ENCODE data around the gene EPS15. TPM values are rescaled to one million over a fixed set of nuclear protein-coding genes. Genes with fewer than 3 reads are reported as not detected.

Gene EPS15
- total and polyA plus RNA-seq, 9 of the 15 experiments (the other 6 are each of a cell fraction or from before 2014, with no cell fraction given): 23.1 to 69.0 (median 41.7) TPM

DNA sequence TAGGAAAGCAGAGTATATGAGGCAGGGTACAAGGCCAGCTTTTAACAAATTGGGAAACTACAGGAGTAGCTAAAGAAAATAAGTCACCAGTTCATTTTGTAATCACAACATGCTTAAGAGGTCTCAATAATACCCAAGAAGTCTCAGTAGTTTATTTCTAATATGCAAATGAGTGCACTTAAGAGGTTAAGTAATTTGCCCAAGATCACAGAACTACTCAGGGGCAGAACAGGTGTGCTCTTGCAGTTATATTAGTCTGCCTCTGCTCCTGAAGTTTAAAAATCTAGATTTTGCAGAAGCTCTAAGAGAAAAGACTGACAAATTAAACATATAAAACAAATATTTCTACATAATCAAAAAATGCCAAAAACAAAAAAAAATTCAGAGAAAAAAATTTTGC lies 6.9 kb downstream of the EPS15 start (continued):
- TF ChIP-seq, protein P1, sequence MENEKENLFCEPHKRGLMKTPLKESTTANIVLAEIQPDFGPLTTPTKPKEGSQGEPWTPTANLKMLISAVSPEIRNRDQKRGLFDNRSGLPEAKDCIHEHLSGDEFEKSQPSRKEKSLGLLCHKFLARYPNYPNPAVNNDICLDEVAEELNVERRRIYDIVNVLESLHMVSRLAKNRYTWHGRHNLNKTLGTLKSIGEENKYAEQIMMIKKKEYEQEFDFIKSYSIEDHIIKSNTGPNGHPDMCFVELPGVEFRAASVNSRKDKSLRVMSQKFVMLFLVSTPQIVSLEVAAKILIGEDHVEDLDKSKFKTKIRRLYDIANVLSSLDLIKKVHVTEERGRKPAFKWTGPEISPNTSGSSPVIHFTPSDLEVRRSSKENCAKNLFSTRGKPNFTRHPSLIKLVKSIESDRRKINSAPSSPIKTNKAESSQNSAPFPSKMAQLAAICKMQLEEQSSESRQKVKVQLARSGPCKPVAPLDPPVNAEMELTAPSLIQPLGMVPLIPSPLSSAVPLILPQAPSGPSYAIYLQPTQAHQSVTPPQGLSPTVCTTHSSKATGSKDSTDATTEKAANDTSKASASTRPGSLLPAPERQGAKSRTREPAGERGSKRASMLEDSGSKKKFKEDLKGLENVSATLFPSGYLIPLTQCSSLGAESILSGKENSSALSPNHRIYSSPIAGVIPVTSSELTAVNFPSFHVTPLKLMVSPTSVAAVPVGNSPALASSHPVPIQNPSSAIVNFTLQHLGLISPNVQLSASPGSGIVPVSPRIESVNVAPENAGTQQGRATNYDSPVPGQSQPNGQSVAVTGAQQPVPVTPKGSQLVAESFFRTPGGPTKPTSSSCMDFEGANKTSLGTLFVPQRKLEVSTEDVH (IDR thresholded peaks at IDR 0.05; ENCODE audit: low read depth, partially characterized antibody): no peak

DNA sequence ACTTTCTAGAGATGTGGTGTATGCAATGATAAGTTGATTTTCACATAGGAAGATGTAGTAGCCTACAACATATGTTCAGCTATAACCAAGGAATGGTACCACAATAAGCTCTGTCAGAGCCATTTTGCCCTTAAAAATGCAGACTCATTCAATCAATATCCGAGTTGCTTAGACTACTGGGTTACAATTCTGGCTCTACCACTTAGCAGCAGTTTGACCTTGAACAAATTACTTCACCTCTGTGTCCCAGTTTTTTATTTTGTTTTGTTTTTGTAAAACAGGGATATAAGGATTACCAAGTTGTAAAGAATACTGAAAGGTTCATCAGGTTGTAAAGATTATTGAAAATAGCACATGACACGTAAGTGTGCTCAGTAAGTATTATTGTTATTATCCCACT lies 9.3 kb downstream of the EPS15 start:
- peaks cover 4 to 36% of the 10 kb centered on the region in 2 experiments; a peak in 3 of 5 replicates for H3K4me1 ChIP-seq (replicated peaks in 1 of 2; ENCODE audit: control insufficient read depth in 2 of 2, insufficient read depth in 2 of 2, low read length in 2 of 2)
- in situ Hi-C loops (cut with MboI): no loop called here
- H3K27me3 ChIP-seq (ENCODE audit: control insufficient read depth in 2 of 2, insufficient read depth in 2 of 2, low read length in 2 of 2): no peaks in the 10 kb centered on the region
- no TSS peak for BruUV-seq (replicated peaks)
- intact Hi-C loops (cut with micrococcal nuclease): no loop called here
- no peak overlapping the region for H2AFZ ChIP-seq (ENCODE audit: low read depth, low read length)
- POLR2A ChIA-PET: interaction anchor here (0.9 to 2.6 kb wide), 5 partner anchors 9 to 113 kb away, joined by 3 to 14 read pairs (median 4); partner anchors contain the start of gene EPS15
- H3K79me2 ChIP-seq (ENCODE audit: control insufficient read depth, insufficient read depth, low read length): peaks cover 94% of the 10 kb centered on the region
- peaks cover 12% of the 10 kb centered on the region for H3K36me3 ChIP-seq (ENCODE audit: control insufficient read depth, insufficient read depth, low read length)
- no peaks in the 10 kb centered on the region for H3K9me1 ChIP-seq (ENCODE audit: control insufficient read depth, insufficient read depth, low read length)
- H3K4me2 ChIP-seq (ENCODE audit: insufficient read depth, low read length): 0 out of 2 replicates have a peak overlapping the region, but pooled peaks have one; percentile 16
- CTCF ChIA-PET (ENCODE audit: low intra/inter-chr PET ratio): no interaction called here
- no peaks in the 10 kb centered on the region for H3K9me3 ChIP-seq (replicated peaks; ENCODE audit: control insufficient read depth, insufficient read depth, low read depth, low read length)
- no peak for DNase-seq (ENCODE audit: extremely low read depth in 1 of 4, low spot score in 3 of 4)
- peak; percentile 60 for ATAC-seq
- no peak overlapping the region for H3K9ac ChIP-seq (ENCODE audit: insufficient read depth in 1 of 2, low read depth in 2 of 2, low read length in 2 of 2)
- H3K27ac ChIP-seq (ENCODE audit: extremely low read depth, low read depth, low read length): peak overlapping the region; percentile 26; the same call in 2 of the 3 replicates
- peak; percentile 23 for FAIRE-seq
- no peak overlapping the region for H3K4me3 ChIP-seq
- 44% methylated on average over 2 of the region's 2 CpGs for WGBS (ENCODE audit: insufficient coverage, low coverage, missing lambda C conversion rate)
- H4K20me1 ChIP-seq (replicated peaks; ENCODE audit: control insufficient read depth, insufficient read depth, low read length): no peaks in the 10 kb centered on the region
- no peak for TF ChIP-seq ZNF778 (CRISPR knock-in tag; IDR thresholded peaks at IDR 0.05)
- no peak for TF ChIP-seq ZC3H8 (IDR thresholded peaks at IDR 0.05)
- TF ChIP-seq MEIS2 (IDR thresholded peaks at IDR 0.05; ENCODE audit: partially characterized antibody): no peak
- no peak for TF ChIP-seq TSHZ1 (CRISPR knock-in tag; IDR thresholded peaks at IDR 0.05)
- TF ChIP-seq HNRNPLL (IDR thresholded peaks at IDR 0.05; ENCODE audit: low read depth, low read length, poor library complexity, severe bottlenecking): no peak
- TF ChIP-seq, protein P2, sequence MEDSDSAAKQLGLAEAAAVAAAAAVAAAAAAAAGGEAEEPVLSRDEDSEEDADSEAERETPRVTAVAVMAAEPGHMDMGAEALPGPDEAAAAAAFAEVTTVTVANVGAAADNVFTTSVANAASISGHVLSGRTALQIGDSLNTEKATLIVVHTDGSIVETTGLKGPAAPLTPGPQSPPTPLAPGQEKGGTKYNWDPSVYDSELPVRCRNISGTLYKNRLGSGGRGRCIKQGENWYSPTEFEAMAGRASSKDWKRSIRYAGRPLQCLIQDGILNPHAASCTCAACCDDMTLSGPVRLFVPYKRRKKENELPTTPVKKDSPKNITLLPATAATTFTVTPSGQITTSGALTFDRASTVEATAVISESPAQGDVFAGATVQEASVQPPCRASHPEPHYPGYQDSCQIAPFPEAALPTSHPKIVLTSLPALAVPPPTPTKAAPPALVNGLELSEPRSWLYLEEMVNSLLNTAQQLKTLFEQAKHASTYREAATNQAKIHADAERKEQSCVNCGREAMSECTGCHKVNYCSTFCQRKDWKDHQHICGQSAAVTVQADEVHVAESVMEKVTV (CRISPR knock-in tag; IDR thresholded peaks at IDR 0.05): no peak
- no peak for TF ChIP-seq NCOA2 (IDR thresholded peaks at IDR 0.05; ENCODE audit: partially characterized antibody in 2 of 2)
- no peak for TF ChIP-seq ZNF551 (CRISPR knock-in tag; IDR thresholded peaks at IDR 0.05)
- peak; percentile 31; the same call in 1 of the 2 replicates for TF ChIP-seq RFX1 (IDR thresholded peaks at IDR 0.05)
- TF ChIP-seq C11orf30 (IDR thresholded peaks at IDR 0.05; ENCODE audit: low read depth): peak; percentile 80
- no peak for TF ChIP-seq EGR1 (conservative IDR thresholded peaks at IDR 0.05)
- TF ChIP-seq HNRNPL (IDR thresholded peaks at IDR 0.05; ENCODE audit: low read depth, low read length): no peak

Data from K562 (cell line).